A549 (cell line): ENCODE results near the gene FAR2. TPM values are rescaled to one million over a fixed set of nuclear protein-coding genes. Genes with fewer than 3 reads are reported as not detected.

Source experiments
- ATAC-seq, 2 experiments: fragments of 200-7000 bp in 1 of 2; fragments of >200 bp in 1 of 2; cut with Nextera tagmentation in 1 of 2; cut with Tn5 transposase in 1 of 2; 3 replicates each; pipeline versions ENCODE4 v1.8.0 to v1.9.1; 2018 to 2020; ENCODE audit warnings: mild to moderate bottlenecking in 1 of 2, moderate library complexity in 1 of 2
- CTCF ChIA-PET: fragments of 300-600 bp; sonication (Branson Sonifier 250); formaldehyde crosslinking; extraction: SDS; loops from one replicate; lab custom pipeline; 2021; ENCODE audit warnings: antibody characterized with exemption, inconsistent platforms; lab: Yijun Ruan, JAX
- POLR2A ChIA-PET: fragments of 350-600 bp; formaldehyde crosslinking; extraction: SDS; loops from one replicate; lab custom pipeline; 2021; ENCODE audit warnings: antibody characterized with exemption, inconsistent platforms; lab: Yijun Ruan, JAX
- DNase-seq, 2 experiments: peaks; one replicate each; pipeline versions ENCODE4 v3.0.0 to v3.0.0-alpha.2; 2011 to 2016; ENCODE audit warnings: low read depth in 1 of 2, low spot score in 1 of 2
- FAIRE-seq: peaks from 2 replicates; lab custom pipeline; 2011; peaks lifted over from hg19 to GRCh38; lab: Jason Lieb, UNC
- H3K27ac ChIP-seq, 2 experiments: fragments of >200 bp; sonication (Bioruptor Twin); formaldehyde crosslinking; 3 replicates each; pipeline ENCODE4 v1.5.1; 2016 to 2017
- H3K4me1 ChIP-seq: fragments of >200 bp; sonication (Bioruptor Twin); formaldehyde crosslinking; 3 replicates; pipeline ENCODE4 v1.6.1; 2016
- H3K4me2 ChIP-seq: fragments of >200 bp; sonication (Bioruptor Twin); formaldehyde crosslinking; 3 replicates; pipeline ENCODE4 v1.6.1; 2016
- H3K4me3 ChIP-seq: fragments of >200 bp; sonication (Bioruptor Twin); formaldehyde crosslinking; 3 replicates; pipeline ENCODE4 v1.5.1; 2016
- H3K9me3 ChIP-seq: fragments of >200 bp; sonication (Bioruptor Twin); formaldehyde crosslinking; 3 replicates; pipeline ENCODE4 v1.6.1; 2016
- CEBPB ChIP-seq, 2 experiments: fragments of >200 bp in 1 of 2; sonication (Bioruptor Twin) in 1 of 2; formaldehyde crosslinking in 1 of 2; IDR thresholded peaks; 2 replicates each; pipeline ENCODE4 v1.6.1; 2012 to 2016
- CHD2 ChIP-seq: fragments of 150-350 bp; IDR thresholded peaks from 2 replicates; pipeline ENCODE4 v1.6.1; 2014; ENCODE audit warnings: low read length; ENCODE audit not compliant: partially characterized antibody
- EHMT2 ChIP-seq: fragments of 200-600 bp; sonication (generic); IDR thresholded peaks from 2 replicates; pipeline ENCODE4 v1.6.1; 2016; ENCODE audit warnings: antibody characterized with exemption, low read depth, mild to moderate bottlenecking, moderate library complexity
- HOXA7 ChIP-seq: fragments of 250-450 bp; sonication (Bioruptor Pico); IDR thresholded peaks from 2 replicates; pipeline ENCODE4 v1.5.0; 2020; ENCODE audit warnings: mild to moderate bottlenecking, moderate library complexity
- HOXB13 ChIP-seq: fragments of 250-450 bp; sonication (Bioruptor Pico); IDR thresholded peaks from 2 replicates; pipeline ENCODE4 v1.5.0; 2020; ENCODE audit warnings: low read depth, mild to moderate bottlenecking, moderate library complexity
- JUNB ChIP-seq: fragments of >200 bp; sonication (Bioruptor Twin); formaldehyde crosslinking; IDR thresholded peaks from 2 replicates; pipeline ENCODE4 v1.6.1; 2016
- MYC ChIP-seq: IDR thresholded peaks from 2 replicates; pipeline ENCODE4 v1.6.1; 2012; ENCODE audit warnings: mild to moderate bottlenecking, inconsistent platforms, low read length, improper control_type of control experiment, borderline replicate concordance
- NR3C1 ChIP-seq: fragments of >200 bp; sonication (Bioruptor Twin); formaldehyde crosslinking; IDR thresholded peaks from 3 replicates; pipeline ENCODE4 v1.6.1; 2017
- TP53 ChIP-seq: fragments of 250-450 bp; sonication (Bioruptor Pico); IDR thresholded peaks from 2 replicates; pipeline ENCODE4 v1.5.0; 2021; ENCODE audit warnings: mild to moderate bottlenecking, moderate library complexity
- ZSCAN20 ChIP-seq: fragments of 250-450 bp; sonication (Bioruptor Pico); IDR thresholded peaks from 2 replicates; pipeline ENCODE4 v1.8.0; 2022; ENCODE audit warnings: mild to moderate bottlenecking, moderate library complexity
- WGBS: methylation state at CpG from one replicate; pipeline ENCODE4 v1.1.6; 2017; ENCODE audit errors: missing lambda C conversion rate; 5-methylcytosine and 5-hydroxymethylcytosine counted together
- polyA plus RNA-seq, 4 experiments: library from polyadenylated mRNA; depleted of rRNA in 3 of 4; stranded (reverse); fragments of >200 nt; fragmentation: RNase III in 1 of 4; extraction: RNeasy Plus Mini Kit Qiagen cat#74134 plus additional on column Dnase treatment in 1 of 4; gene quantifications; 2 replicates in 3 of 4; 3 replicates in 1 of 4; pipeline ENCODE4 v1.2.3, GENCODE V29; 2011 to 2017
- TF ChIP-seq, protein P1 (sequence below): fragments of 250-450 bp; sonication (Bioruptor Pico); IDR thresholded peaks from 2 replicates; pipeline ENCODE4 v1.5.0; 2020; ENCODE audit warnings: low read depth, mild to moderate bottlenecking, moderate library complexity
- TF ChIP-seq, protein P2 (sequence below): fragments of >200 bp; sonication (Bioruptor Twin); formaldehyde crosslinking; IDR thresholded peaks from 3 replicates; pipeline ENCODE4 v1.5.1; 2016
- TF ChIP-seq, protein P3 (sequence below): fragments of 150-350 bp; IDR thresholded peaks from 2 replicates; pipeline ENCODE4 v1.6.1; 2014; ENCODE audit warnings: low read depth, mild to moderate bottlenecking, low read length

Gene FAR2
- polyA plus RNA-seq, 2 of the 4 experiments (the other 2 are of a cell fraction): 0.06 TPM; not detected in 1

DNA sequence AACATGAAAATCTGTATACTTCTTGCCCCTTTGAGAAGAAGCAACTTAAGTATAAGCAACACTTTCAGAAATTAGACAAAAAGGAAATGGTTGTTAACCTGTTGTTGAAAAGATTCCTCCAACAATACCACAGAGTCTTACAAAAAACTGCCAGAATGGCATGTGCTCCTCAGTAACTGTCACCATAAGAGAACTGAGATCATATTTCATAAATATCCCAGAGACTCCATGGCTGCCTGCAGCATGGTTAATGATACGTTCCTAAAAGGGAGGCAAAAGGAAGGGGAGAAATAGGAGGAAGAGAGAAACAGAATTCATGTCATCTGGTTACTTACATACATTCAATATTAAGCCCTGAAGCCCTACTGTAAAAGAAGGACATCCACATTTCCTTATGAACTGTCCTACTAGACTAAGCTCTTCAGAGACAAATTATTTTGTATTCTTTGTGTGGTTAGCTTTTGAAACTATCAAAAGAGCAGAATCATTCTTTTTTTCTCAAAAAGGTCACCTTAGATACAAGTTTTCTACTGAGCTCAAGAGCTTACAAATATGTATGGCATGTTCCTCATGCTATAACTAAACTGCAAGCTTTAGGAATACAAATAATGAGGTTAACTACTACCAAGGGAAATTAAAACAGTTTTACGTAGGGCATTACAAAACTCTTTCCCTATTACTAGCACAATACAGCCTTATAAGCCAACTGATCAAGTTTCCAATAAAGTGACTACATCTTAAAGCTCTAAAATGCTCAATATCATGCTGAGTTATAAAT, 194.1 kb downstream of the FAR2 start:
- H3K9me3 ChIP-seq: no peaks in the 10 kb centered on the region
- POLR2A ChIA-PET: no interaction called here
- no peak for TF ChIP-seq ZSCAN20 (CRISPR knock-in tag)
- no peak for TF ChIP-seq EHMT2
- TF ChIP-seq, protein P1, sequence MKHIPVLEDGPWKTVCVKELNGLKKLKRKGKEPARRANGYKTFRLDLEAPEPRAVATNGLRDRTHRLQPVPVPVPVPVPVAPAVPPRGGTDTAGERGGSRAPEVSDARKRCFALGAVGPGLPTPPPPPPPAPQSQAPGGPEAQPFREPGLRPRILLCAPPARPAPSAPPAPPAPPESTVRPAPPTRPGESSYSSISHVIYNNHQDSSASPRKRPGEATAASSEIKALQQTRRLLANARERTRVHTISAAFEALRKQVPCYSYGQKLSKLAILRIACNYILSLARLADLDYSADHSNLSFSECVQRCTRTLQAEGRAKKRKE (CRISPR knock-in tag): no peak
- TF ChIP-seq, all 56 proteins: peak for 0
- Histone ChIP-seq H3K4me1 (peaks cover 5% of the 10 kb centered on the region; the same call in 1 of the 3 replicates), H3K4me2 (no peak overlapping the region), H3K27ac (no peak overlapping the region), H3K4me3 (no peak overlapping the region)
- DNase-seq (no peak), FAIRE-seq (no peak), ATAC-seq (no peak)
- CTCF ChIA-PET: interaction anchor here (0.9 to 1.0 kb wide), 2 partner anchors 11 to 26 kb away, joined by 3 read pairs; no protein-coding TSS in a partner anchor
- 88% methylated on average over 2 of the region's 2 CpGs for WGBS

DNA sequence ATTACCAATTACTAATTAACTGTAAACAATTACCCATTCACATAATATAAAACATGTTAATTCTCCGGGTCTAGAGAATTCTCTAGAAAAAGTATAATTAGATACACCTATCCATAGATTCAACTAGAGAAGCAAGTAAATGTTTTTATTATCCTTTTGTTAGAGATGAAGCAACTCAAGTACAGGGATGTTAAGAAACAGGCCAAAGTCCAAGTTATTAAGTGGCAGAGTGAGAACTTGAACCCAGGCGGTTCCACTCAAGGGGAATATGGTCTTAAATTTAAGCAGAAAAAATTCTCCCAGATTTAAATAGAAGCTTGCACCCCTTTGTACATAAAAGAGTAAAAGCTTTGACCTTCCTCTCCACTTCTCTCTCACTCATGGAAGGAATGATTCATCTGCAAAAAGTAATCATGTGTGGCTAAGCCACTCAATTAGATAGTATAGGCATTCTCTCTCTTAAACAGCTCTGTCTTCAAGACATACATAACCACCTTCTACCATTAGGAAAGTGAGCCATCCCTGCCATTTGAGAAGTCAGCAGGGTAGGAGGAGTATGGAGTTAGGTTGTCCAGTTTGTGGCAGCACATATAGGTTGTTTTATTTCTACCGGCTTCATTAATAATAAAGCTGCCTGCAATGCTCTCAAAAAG, 197.8 kb downstream of the FAR2 start:
- no peak overlapping the region for H3K27ac ChIP-seq
- POLR2A ChIA-PET: no interaction called here
- 95% methylated on average over 3 of the region's 3 CpGs for WGBS

DNA sequence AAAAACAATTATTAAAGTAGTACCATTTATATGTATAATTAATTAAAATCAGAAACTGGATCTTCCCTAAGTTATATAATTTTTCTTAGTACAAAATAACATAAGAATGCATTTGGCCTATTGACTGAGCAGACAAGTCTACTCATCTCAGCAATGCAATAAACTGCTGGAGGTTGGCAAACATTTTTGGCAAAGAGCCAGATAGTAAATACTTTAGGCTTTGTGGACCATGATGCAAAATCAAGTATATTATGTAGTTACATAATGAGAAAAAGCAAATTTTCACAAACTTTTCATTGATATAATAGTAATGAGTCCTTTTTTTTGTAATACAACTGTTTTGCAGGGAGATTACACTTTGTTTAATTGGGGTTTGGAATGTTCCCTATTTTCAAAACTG, 201.0 kb downstream of the FAR2 start:
- peaks cover 12% of the 10 kb centered on the region; the same call in 2 of the 3 replicates for H3K4me1 ChIP-seq
- no peak overlapping the region for H3K4me3 ChIP-seq
- no peak overlapping the region for H3K4me2 ChIP-seq
- peak in 1 of 2 experiments; percentile 22 for DNase-seq
- no peak for TF ChIP-seq NR3C1
- ChIA-PET POLR2A (no interaction called here), CTCF (no interaction called here)
- FAIRE-seq: no peak
- no peaks in the 10 kb centered on the region for H3K9me3 ChIP-seq
- ATAC-seq: no peak
- no peak overlapping the region for H3K27ac ChIP-seq

More for the DNA sequence above, 197.8 kb downstream of the FAR2 start:
- FAIRE-seq: no peak
- Histone ChIP-seq H3K9me3 (no peaks in the 10 kb centered on the region), H3K4me2 (no peak overlapping the region; the same call in 2 of the 3 replicates), H3K4me3 (no peak overlapping the region), H3K4me1 (peaks cover 12% of the 10 kb centered on the region; the same call in 2 of the 3 replicates)
- CTCF ChIA-PET: interaction anchor here (0.8 kb wide), 1 partner anchor 32 kb away, joined by 3 read pairs; no protein-coding TSS in a partner anchor
- TF ChIP-seq ZSCAN20 (CRISPR knock-in tag): no peak
- no peak for TF ChIP-seq JUNB
- TF ChIP-seq, protein P2, sequence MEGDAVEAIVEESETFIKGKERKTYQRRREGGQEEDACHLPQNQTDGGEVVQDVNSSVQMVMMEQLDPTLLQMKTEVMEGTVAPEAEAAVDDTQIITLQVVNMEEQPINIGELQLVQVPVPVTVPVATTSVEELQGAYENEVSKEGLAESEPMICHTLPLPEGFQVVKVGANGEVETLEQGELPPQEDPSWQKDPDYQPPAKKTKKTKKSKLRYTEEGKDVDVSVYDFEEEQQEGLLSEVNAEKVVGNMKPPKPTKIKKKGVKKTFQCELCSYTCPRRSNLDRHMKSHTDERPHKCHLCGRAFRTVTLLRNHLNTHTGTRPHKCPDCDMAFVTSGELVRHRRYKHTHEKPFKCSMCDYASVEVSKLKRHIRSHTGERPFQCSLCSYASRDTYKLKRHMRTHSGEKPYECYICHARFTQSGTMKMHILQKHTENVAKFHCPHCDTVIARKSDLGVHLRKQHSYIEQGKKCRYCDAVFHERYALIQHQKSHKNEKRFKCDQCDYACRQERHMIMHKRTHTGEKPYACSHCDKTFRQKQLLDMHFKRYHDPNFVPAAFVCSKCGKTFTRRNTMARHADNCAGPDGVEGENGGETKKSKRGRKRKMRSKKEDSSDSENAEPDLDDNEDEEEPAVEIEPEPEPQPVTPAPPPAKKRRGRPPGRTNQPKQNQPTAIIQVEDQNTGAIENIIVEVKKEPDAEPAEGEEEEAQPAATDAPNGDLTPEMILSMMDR: no peak
- no peak for TF ChIP-seq TP53 (CRISPR knock-in tag)
- no peak for TF ChIP-seq HOXA7
- no peak for TF ChIP-seq HOXB13 (CRISPR knock-in tag)
- no peak for TF ChIP-seq CEBPB (IDR thresholded peaks at IDR 0.05)
- no peak for TF ChIP-seq CHD2
- TF ChIP-seq, protein P3, sequence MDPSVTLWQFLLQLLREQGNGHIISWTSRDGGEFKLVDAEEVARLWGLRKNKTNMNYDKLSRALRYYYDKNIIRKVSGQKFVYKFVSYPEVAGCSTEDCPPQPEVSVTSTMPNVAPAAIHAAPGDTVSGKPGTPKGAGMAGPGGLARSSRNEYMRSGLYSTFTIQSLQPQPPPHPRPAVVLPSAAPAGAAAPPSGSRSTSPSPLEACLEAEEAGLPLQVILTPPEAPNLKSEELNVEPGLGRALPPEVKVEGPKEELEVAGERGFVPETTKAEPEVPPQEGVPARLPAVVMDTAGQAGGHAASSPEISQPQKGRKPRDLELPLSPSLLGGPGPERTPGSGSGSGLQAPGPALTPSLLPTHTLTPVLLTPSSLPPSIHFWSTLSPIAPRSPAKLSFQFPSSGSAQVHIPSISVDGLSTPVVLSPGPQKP: no peak
- TF ChIP-seq MYC: no peak
- DNase-seq: no peak
- ATAC-seq: no peak

DNA sequence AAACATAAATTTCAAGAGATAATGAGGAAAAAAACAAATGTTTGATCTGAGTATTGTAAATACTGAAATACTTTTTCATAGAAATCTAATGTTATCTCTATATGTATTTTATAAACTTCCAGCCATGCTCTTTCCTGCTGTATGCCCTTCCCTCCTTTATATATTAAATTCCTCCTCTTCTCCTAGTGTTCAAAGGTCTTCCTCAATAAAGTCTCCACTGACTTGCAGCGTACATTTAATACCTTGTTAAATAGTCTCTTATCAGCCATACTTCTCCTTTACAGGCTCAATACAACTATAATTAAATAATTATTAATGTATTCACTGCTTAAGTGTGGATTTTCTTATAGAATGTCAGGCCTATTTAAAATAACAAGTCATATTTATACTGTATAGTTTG, 205.9 kb downstream of the FAR2 start:
- H3K9me3 ChIP-seq: no peaks in the 10 kb centered on the region
- FAIRE-seq: no peak
- ATAC-seq: no peak
- no peak for TF ChIP-seq MYC
- no peak for DNase-seq
- ChIA-PET CTCF (no interaction called here), POLR2A (no interaction called here)
- H3K27ac ChIP-seq: no peak overlapping the region
- H3K4me3 ChIP-seq: no peak overlapping the region
- peaks cover 5% of the 10 kb centered on the region; the same call in 2 of the 3 replicates for H3K4me1 ChIP-seq
- WGBS: 96% methylated on average over 1 of the region's 1 CpG
- H3K4me2 ChIP-seq: no peak overlapping the region
